K562 (cell line): Measurements from ENCODE around the gene EPN3. TPM values are rescaled to one million over a fixed set of nuclear protein-coding genes. Genes with fewer than 3 reads are reported as not detected.

Source experiments
- ATAC-seq: fragments of 200-7000 bp; cut with Tn5 transposase; 3 replicates; pipeline ENCODE4 v1.9.1; 2020; ENCODE audit warnings: moderate library complexity
- BruUV-seq: library from RNA; stranded (reverse); fragments of 400-500 nt; replicated peaks from 2 replicates; lab custom pipeline; 2021; lab: Mats Ljungman, UMichigan
- CTCF ChIA-PET: fragments of 300-600 bp; formaldehyde crosslinking; extraction: SDS; loops from one replicate; lab custom pipeline; 2021; ENCODE audit warnings: low intra/inter-chr PET ratio; lab: Yijun Ruan, JAX
- POLR2A ChIA-PET: fragments of 300-600, 350-650 bp; sonication (Branson Sonifier 250); formaldehyde crosslinking; extraction: SDS; loops from one replicate; lab custom pipeline; 2021; ENCODE audit warnings: antibody characterized with exemption, inconsistent platforms; lab: Yijun Ruan, JAX
- DNase-seq, 4 experiments: peaks; one replicate each; pipeline versions ENCODE4 v3.0.0 to v3.0.0-alpha.2; 2011 to 2018; ENCODE audit warnings: low spot score in 3 of 4, mixed read lengths in 3 of 4; ENCODE audit errors: extremely low read depth in 1 of 4
- FAIRE-seq: peaks from 2 replicates; lab custom pipeline; 2011; peaks lifted over from hg19 to GRCh38; lab: Jason Lieb, UNC
- H2AFZ ChIP-seq: 2 replicates; pipeline ENCODE4 v1.6.0; 2011; ENCODE audit warnings: low read depth, low read length, control low read depth, inconsistent platforms
- H3K27ac ChIP-seq: fragments of 200-600 bp; 3 replicates; pipeline ENCODE4 v1.8.0; 2011; ENCODE audit warnings: low read depth, mild to moderate bottlenecking, control low read depth, inconsistent platforms, low read length, moderate library complexity, mixed read lengths; ENCODE audit errors: extremely low read depth
- H3K27me3 ChIP-seq, 2 experiments: fragments of 300-600 bp in 1 of 2; 2 replicates in 1 of 2; 3 replicates in 1 of 2; pipeline versions ENCODE4 v1.6.0 to v1.8.0; 2011; ENCODE audit warnings: inconsistent platforms in 2 of 2, low read length in 2 of 2, mild to moderate bottlenecking in 1 of 2, mixed read lengths in 1 of 2, moderate library complexity in 1 of 2; ENCODE audit not compliant: control insufficient read depth in 2 of 2, insufficient read depth in 2 of 2
- H3K36me3 ChIP-seq: fragments of 300-600 bp; 3 replicates; pipeline ENCODE4 v1.8.0; 2011; ENCODE audit warnings: mild to moderate bottlenecking, low read length, inconsistent platforms; ENCODE audit not compliant: control insufficient read depth, insufficient read depth
- H3K4me1 ChIP-seq, 2 experiments: fragments of 200-600 bp in 1 of 2; replicated peaks in 1 of 2; 2 replicates in 1 of 2; 3 replicates in 1 of 2; pipeline versions ENCODE4 v1.5.1 to v1.8.0; 2011; ENCODE audit warnings: inconsistent platforms in 2 of 2, low read length in 2 of 2, mild to moderate bottlenecking in 1 of 2, mixed read lengths in 1 of 2, moderate library complexity in 1 of 2; ENCODE audit not compliant: control insufficient read depth in 2 of 2, insufficient read depth in 2 of 2
- H3K4me2 ChIP-seq: 2 replicates; pipeline ENCODE4 v1.6.1; 2011; ENCODE audit warnings: low read length, control low read depth, inconsistent platforms, mixed read lengths; ENCODE audit not compliant: insufficient read depth
- H3K4me3 ChIP-seq: fragments of 200-600 bp; sonication (generic), shearing (Covaris generic); 2 replicates; pipeline ENCODE4 v1.5.1; 2016; ENCODE audit warnings: control low read depth, inconsistent platforms
- H3K79me2 ChIP-seq: fragments of 200-600 bp; 3 replicates; pipeline ENCODE4 v1.8.0; 2011; ENCODE audit warnings: low read length, inconsistent platforms; ENCODE audit not compliant: control insufficient read depth, insufficient read depth
- H3K9ac ChIP-seq, 2 experiments: 2 replicates each; pipeline versions ENCODE4 v1.6.0 to v1.6.1; 2011; ENCODE audit warnings: low read depth in 2 of 2, low read length in 2 of 2, control low read depth in 1 of 2, inconsistent platforms in 1 of 2, mild to moderate bottlenecking in 1 of 2, mixed read lengths in 1 of 2; ENCODE audit not compliant: insufficient read depth in 1 of 2
- H3K9me1 ChIP-seq: one replicate; pipeline ENCODE4 v1.6.0; 2011; ENCODE audit warnings: inconsistent platforms, mild to moderate bottlenecking, low read length, moderate library complexity; ENCODE audit not compliant: control insufficient read depth, insufficient read depth
- H3K9me3 ChIP-seq: replicated peaks from 2 replicates; pipeline ENCODE4 v1.5.1; 2011; ENCODE audit warnings: low read depth, low read length, inconsistent platforms; ENCODE audit not compliant: control insufficient read depth, insufficient read depth
- H4K20me1 ChIP-seq: replicated peaks from 2 replicates; pipeline ENCODE4 v1.6.1; 2011; ENCODE audit warnings: low read length, inconsistent platforms, mixed read lengths; ENCODE audit not compliant: control insufficient read depth, insufficient read depth
- CHCHD3 ChIP-seq: fragments of 250-450 bp; sonication (Bioruptor Pico); IDR thresholded peaks from 2 replicates; pipeline ENCODE4 v2.1.2; 2022; ENCODE audit warnings: mild to moderate bottlenecking
- CREM ChIP-seq: IDR thresholded peaks from 2 replicates; pipeline ENCODE4 v1.6.1; 2014; ENCODE audit warnings: antibody characterized with exemption, low read depth
- ETS1 ChIP-seq: conservative IDR thresholded peaks from 2 replicates; pipeline ENCODE4 v1.6.1; 2011; ENCODE audit warnings: low read depth, mild to moderate bottlenecking, low read length; ENCODE audit not compliant: control insufficient read depth
- FOXJ2 ChIP-seq: fragments of 200-800 bp; sonication (Bioruptor generic); IDR thresholded peaks from 2 replicates; pipeline ENCODE4 v1.6.1; 2016; ENCODE audit warnings: missing genetic modification characterization, missing compliant biosample characterization
- HBP1 ChIP-seq: fragments of 450-650 bp; formaldehyde crosslinking; IDR thresholded peaks from 2 replicates; pipeline ENCODE4 v1.4.0; 2022; ENCODE audit warnings: missing genetic modification characterization
- LEF1 ChIP-seq: fragments of 450-650 bp; IDR thresholded peaks from 2 replicates; pipeline ENCODE4 v1.6.1; 2016; ENCODE audit warnings: mild to moderate bottlenecking
- MBD2 ChIP-seq: sonication (generic); IDR thresholded peaks from 2 replicates; pipeline ENCODE4 v1.6.1; 2016; ENCODE audit warnings: low read depth, borderline replicate concordance
- POLR2G ChIP-seq: fragments of 200-400 bp; formaldehyde crosslinking; IDR thresholded peaks from 2 replicates; pipeline ENCODE4 v1.6.1; 2017; ENCODE audit warnings: low read depth, mild to moderate bottlenecking, antibody characterized with exemption, low read length, moderate library complexity
- RAD21 ChIP-seq, 2 experiments: fragments of 250-450 bp in 1 of 2; fragments of 450-650 bp in 1 of 2; sonication (Bioruptor Pico) in 1 of 2; formaldehyde crosslinking in 1 of 2; IDR thresholded peaks in 1 of 2; conservative IDR thresholded peaks in 1 of 2; 2 replicates each; pipeline versions ENCODE4 v1.4.0 to v1.8.0; 2020 to 2022; ENCODE audit warnings: mild to moderate bottlenecking in 2 of 2, moderate library complexity in 1 of 2
- SLC30A9 ChIP-seq: fragments of 250-450 bp; sonication (Bioruptor Pico); IDR thresholded peaks from 2 replicates; pipeline ENCODE4 v1.8.0; 2022; ENCODE audit warnings: mild to moderate bottlenecking, moderate library complexity
- SMAD2 ChIP-seq: fragments of 150-350 bp; IDR thresholded peaks from 2 replicates; pipeline ENCODE4 v1.6.1; 2014; ENCODE audit warnings: low read depth, mild to moderate bottlenecking, low read length
- TAF7 ChIP-seq: fragments of 450-650 bp; IDR thresholded peaks from 2 replicates; pipeline ENCODE4 v1.6.1; 2016; ENCODE audit warnings: missing genetic modification characterization, missing compliant biosample characterization
- TBP ChIP-seq: optimal IDR thresholded peaks from 2 replicates; pipeline ENCODE3; 2011; ENCODE audit warnings: low read depth, low read length, improper control_type of control experiment
- XRCC3 ChIP-seq: fragments of 450-650 bp; IDR thresholded peaks from 2 replicates; pipeline ENCODE4 v1.6.1; 2017; ENCODE audit warnings: mild to moderate bottlenecking, moderate library complexity
- ZBTB17 ChIP-seq: fragments of 450-650 bp; formaldehyde crosslinking; IDR thresholded peaks from 2 replicates; pipeline ENCODE4 v1.4.0; 2020; ENCODE audit warnings: mild to moderate bottlenecking
- ZHX1 ChIP-seq: fragments of 150-350 bp; conservative IDR thresholded peaks from 2 replicates; pipeline ENCODE4 v1.6.1; 2014; ENCODE audit warnings: low read length
- ZSCAN32 ChIP-seq: fragments of 450-650 bp; formaldehyde crosslinking; IDR thresholded peaks from 2 replicates; pipeline ENCODE4 v1.4.0; 2020; ENCODE audit warnings: mild to moderate bottlenecking, moderate library complexity
- whole genome bisulfite sequencing: fragments of 100-300 bp; shearing (Covaris generic); methylation state at CpG from one replicate; pipeline ENCODE4 v1.1.6; 2016; ENCODE audit warnings: low coverage, mixed read lengths; ENCODE audit not compliant: insufficient coverage; ENCODE audit errors: missing lambda C conversion rate; 5-methylcytosine and 5-hydroxymethylcytosine counted together
- in situ Hi-C: fragments of 300-500 bp; cut with MboI; formaldehyde crosslinking; loops from 4 replicates; pipeline ENCODE4 v1.15.0; 2018; ENCODE audit warnings: inconsistent platforms, mixed read lengths
- intact Hi-C: fragments of 100-400 bp; cut with micrococcal nuclease; formaldehyde crosslinking; loops from 2 replicates; pipeline ENCODE4 v1.14.2; 2022
- polyA plus RNA-seq, 8 experiments: library from polyadenylated mRNA; depleted of rRNA in 4 of 8; stranded (reverse) in 5 of 8; unstranded in 3 of 8; fragments of >200 nt; fragmentation: Nextera tagmentation in 2 of 8; fragmentation: Illumina TruSeq in 1 of 8; extraction: Ambion mirVana in 2 of 8; extraction: Trizol in 1 of 8; gene quantifications; 2 replicates each; pipeline versions ENCODE4 v1.2.1 to v1.2.3, GENCODE V29; 2011 to 2014; ENCODE audit warnings: inconsistent platforms in 1 of 8, missing spikeins in 1 of 8
- total RNA-seq, 7 experiments: library from RNA; depleted of rRNA in 6 of 7; stranded (reverse); fragments of >200 nt in 6 of 7; fragmentation: Illumina TruSeq in 2 of 7; extraction: Trizol in 2 of 7; gene quantifications; 2 replicates each; pipeline versions ENCODE4 v1.2.1 to v1.2.3, GENCODE V29; 2011 to 2021; ENCODE audit warnings: low replicate concordance in 1 of 7

The EPN3 gene
- total and polyA plus RNA-seq, 9 of the 15 experiments (the other 6 are each of a cell fraction or from before 2014, with no cell fraction given), result 0.16 TPM; not detected in 8

- intact Hi-C loops, result no loop called here
- Histone ChIP-seq H3K36me3 (no peaks in the 10 kb centered on the region), H3K9me1 (no peaks in the 10 kb centered on the region)
- no peak for DNase-seq
- no peak for TF ChIP-seq CHCHD3
- no peak for TF ChIP-seq TBP
- no peak for TF ChIP-seq FOXJ2
- no peak for TF ChIP-seq TAF7 (tag)
- TF ChIP-seq MBD2, result no peak
- TF ChIP-seq HBP1 (CRISPR knock-in tag), result no peak
- TF ChIP-seq SLC30A9, result no peak
- TF ChIP-seq ETS1, result no peak
- TF ChIP-seq ZHX1, result no peak
- TF ChIP-seq LEF1, result no peak
- no peak for TF ChIP-seq SMAD2
- TF ChIP-seq ZBTB17, result no peak
- no peak for TF ChIP-seq RAD21 (CRISPR knock-in tag; conservative IDR thresholded peaks at IDR 0.05 in 1 of 2, IDR thresholded peaks at IDR 0.05 in 1 of 2)
- no peak for TF ChIP-seq XRCC3
- TF ChIP-seq ZSCAN32 (CRISPR knock-in tag), result no peak
- no peak for TF ChIP-seq CREM
- TF ChIP-seq POLR2G, result no peak
- TF ChIP-seq, all 486 proteins: peak for 0
- ATAC-seq, result no peak
- Histone ChIP-seq H3K4me1 (no peaks in the 10 kb centered on the region), H3K27ac (no peak overlapping the region), H3K79me2 (no peaks in the 10 kb centered on the region), H3K4me3 (no peak overlapping the region), H3K4me2 (no peak overlapping the region), H2AFZ (no peak overlapping the region), H3K9me3 (no peaks in the 10 kb centered on the region), H3K27me3 (peaks cover 6 to 42% of the 10 kb centered on the region in 2 experiments; a peak in 3 of 5 replicates), H4K20me1 (no peaks in the 10 kb centered on the region), H3K9ac (no peak overlapping the region)
- FAIRE-seq, result no peak
- in situ Hi-C loops, result no loop called here
- no TSS peak for BruUV-seq
- ChIA-PET CTCF (no interaction called here), POLR2A (no interaction called here)
- 11% methylated on average over 7 of the region's 8 CpGs for WGBS
Observed at GRCh38 chr17:50519141-50519834, 13.2 kb upstream of the EPN3 start.
